CD14-positive monocyte (primary cell): ENCODE data around the gene IL6ST. TPM values are rescaled to one million over a fixed set of nuclear protein-coding genes. Genes with fewer than 3 reads are reported as not detected.
A peak's percentile ranks its signal among the peaks of the same experiment; 100 is the strongest.

Experiments
- DNase-seq, 3 donors: peaks; one replicate each; pipeline ENCODE4 v3.0.0-alpha.2; 2011 to 2022
- H2AFZ ChIP-seq: 2 replicates; pipeline ENCODE4 v1.6.0; 2012; ENCODE audit warnings: mild to moderate bottlenecking, low read depth, low read length, inconsistent platforms; ENCODE audit not compliant: insufficient read depth, poor library complexity, severe bottlenecking
- H3K27ac ChIP-seq, 2 donors: 1 replicate in 1 of 2; 2 replicates in 1 of 2; pipeline ENCODE4 v1.5.1; 2012 to 2013; ENCODE audit warnings: low read length in 2 of 2, control low read depth in 1 of 2, inconsistent platforms in 1 of 2, low read depth in 1 of 2, mild to moderate bottlenecking in 1 of 2
- H3K27me3 ChIP-seq, 2 donors: one replicate each; pipeline versions ENCODE4 v1.6.0 to v1.6.1; 2011 to 2013; ENCODE audit warnings: low read length in 2 of 2; ENCODE audit not compliant: control insufficient read depth in 2 of 2, insufficient read depth in 2 of 2
- H3K36me3 ChIP-seq, 2 donors: replicated peaks in 1 of 2; 1 replicate in 1 of 2; 2 replicates in 1 of 2; pipeline versions ENCODE4 v1.5.1 to v1.6.1; 2012 to 2013; ENCODE audit warnings: low read length in 2 of 2, control low read depth in 1 of 2, inconsistent platforms in 1 of 2, mild to moderate bottlenecking in 1 of 2; ENCODE audit not compliant: insufficient read depth in 2 of 2, control insufficient read depth in 1 of 2
- H3K4me1 ChIP-seq, 2 donors: 1 replicate in 1 of 2; 2 replicates in 1 of 2; pipeline versions ENCODE4 v1.5.1 to v1.6.1; 2012 to 2013; ENCODE audit warnings: low read length in 2 of 2, control low read depth in 1 of 2, inconsistent platforms in 1 of 2, mild to moderate bottlenecking in 1 of 2, moderate library complexity in 1 of 2; ENCODE audit not compliant: insufficient read depth in 2 of 2, control insufficient read depth in 1 of 2
- H3K4me2 ChIP-seq: replicated peaks from 2 replicates; pipeline ENCODE3; 2012; ENCODE audit warnings: low read length, moderate library complexity, mild to moderate bottlenecking; ENCODE audit not compliant: poor library complexity, severe bottlenecking; ENCODE audit errors: extremely low read depth
- H3K4me3 ChIP-seq, 3 experiments: fragments of 200-600 bp in 1 of 3; sonication (generic) in 1 of 3; replicated peaks in 1 of 3; 1 replicate in 2 of 3; 2 replicates in 1 of 3; pipeline ENCODE4 v1.5.1; 2011 to 2013; ENCODE audit warnings: low read length in 3 of 3, mild to moderate bottlenecking in 3 of 3, control low read depth in 2 of 3, low read depth in 2 of 3, inconsistent platforms in 1 of 3, moderate library complexity in 1 of 3
- H3K79me2 ChIP-seq: 2 replicates; pipeline ENCODE4 v1.6.0; 2012; ENCODE audit warnings: mild to moderate bottlenecking, control low read depth, inconsistent platforms, low read length, moderate library complexity; ENCODE audit not compliant: insufficient read depth
- H3K9ac ChIP-seq: 2 replicates; pipeline ENCODE4 v1.6.0; 2017; ENCODE audit warnings: low read length, mild to moderate bottlenecking; ENCODE audit not compliant: insufficient read depth, poor library complexity, severe bottlenecking
- H3K9me3 ChIP-seq, 2 donors: replicated peaks in 1 of 2; 1 replicate in 1 of 2; 2 replicates in 1 of 2; pipeline versions ENCODE4 v1.5.1 to v1.6.1; 2012 to 2013; ENCODE audit warnings: low read length in 2 of 2, control low read depth in 1 of 2; ENCODE audit not compliant: control insufficient read depth in 1 of 2, insufficient read depth in 1 of 2
- H4K20me1 ChIP-seq: 2 replicates; pipeline ENCODE4 v1.6.0; 2012; ENCODE audit warnings: mild to moderate bottlenecking, low read length, control low read depth, moderate library complexity; ENCODE audit not compliant: insufficient read depth
- H3K27ac Mint-ChIP-seq, 7 donors: one replicate each; pipeline ENCODE4 v1.8.0; 2020; ENCODE audit warnings: mild to moderate bottlenecking in 7 of 7, mixed read lengths in 7 of 7, moderate library complexity in 6 of 7, inconsistent platforms in 2 of 7
- H3K27me3 Mint-ChIP-seq, 3 donors: one replicate each; pipeline ENCODE4 v1.8.0; 2021 to 2022; ENCODE audit warnings: low read depth in 3 of 3, mild to moderate bottlenecking in 3 of 3, mixed read lengths in 3 of 3, moderate library complexity in 3 of 3, inconsistent platforms in 1 of 3
- H3K36me3 Mint-ChIP-seq, 2 donors: one replicate each; pipeline ENCODE4 v1.8.0; 2020; ENCODE audit warnings: mixed read lengths in 2 of 2, inconsistent platforms in 1 of 2, mild to moderate bottlenecking in 1 of 2
- H3K4me1 Mint-ChIP-seq: one replicate; pipeline ENCODE4 v1.8.0; 2020; ENCODE audit warnings: mild to moderate bottlenecking, mixed read lengths
- H3K4me3 Mint-ChIP-seq, 2 donors: one replicate each; pipeline ENCODE4 v1.8.0; 2020; ENCODE audit warnings: mild to moderate bottlenecking in 2 of 2, mixed read lengths in 2 of 2, moderate library complexity in 1 of 2
- H3K9me3 Mint-ChIP-seq, 7 donors: one replicate each; pipeline ENCODE4 v1.8.0; 2020 to 2022; ENCODE audit warnings: mixed read lengths in 7 of 7, mild to moderate bottlenecking in 6 of 7, moderate library complexity in 6 of 7, inconsistent platforms in 2 of 7
- CTCF ChIP-seq: fragments of 200-600 bp; IDR thresholded peaks from one replicate; pipeline ENCODE4 v1.8.0; 2022; ENCODE audit warnings: antibody characterized with exemption, mild to moderate bottlenecking
- WGBS: methylation state at CpG from one replicate; pipeline ENCODE4 v1.1.5; 2013; ENCODE audit warnings: missing lambda C conversion rate; ENCODE audit not compliant: insufficient coverage; 5-methylcytosine and 5-hydroxymethylcytosine counted together
- intact Hi-C, 2 donors: fragments of 100-400 bp; cut with micrococcal nuclease; formaldehyde crosslinking; loops; one replicate each; pipeline versions ENCODE4 v1.15.0 to v1.15.1; 2023
- polyA plus RNA-seq, 3 donors: library from polyadenylated mRNA; depleted of rRNA in 1 of 3; unstranded in 2 of 3; stranded (reverse) in 1 of 3; fragments of 300-500 nt in 2 of 3; fragments of >200 nt in 1 of 3; fragmentation: Illumina TruSeq in 2 of 3; gene quantifications; 1 replicate in 2 of 3; 2 replicates in 1 of 3; pipeline ENCODE4 v1.2.3, GENCODE V29; 2012 to 2021

Gene IL6ST
- polyA plus RNA-seq, 3 donors, result 22.1 to 28.7 (median 25.7) TPM

- no peak overlapping the region for H3K9ac ChIP-seq
- H3K27me3 Mint-ChIP-seq, result no peaks in the 10 kb centered on the region
- H4K20me1 ChIP-seq, result peaks cover 85% of the 10 kb centered on the region
- H3K4me3 Mint-ChIP-seq, result no peak overlapping the region
- no peak overlapping the region for H2AFZ ChIP-seq
- H3K27me3 ChIP-seq, result no peaks in the 10 kb centered on the region
- no peaks in the 10 kb centered on the region for H3K9me3 ChIP-seq
- H3K4me1 Mint-ChIP-seq, result no peaks in the 10 kb centered on the region
- TF ChIP-seq CTCF, result no peak
- no peak overlapping the region for H3K4me2 ChIP-seq
- no peak overlapping the region for H3K27ac Mint-ChIP-seq
- peaks cover 26% of the 10 kb centered on the region for H3K79me2 ChIP-seq
- DNase-seq, result no peak
- no peaks in the 10 kb centered on the region for H3K9me3 Mint-ChIP-seq
- no peaks in the 10 kb centered on the region for H3K4me1 ChIP-seq
- no peak overlapping the region for H3K27ac ChIP-seq
- intact Hi-C loops, result loop anchor here in 1 of 2 donors (10.0 kb wide), 1 partner anchor 919 kb away; no protein-coding TSS in a partner anchor
- H3K4me3 ChIP-seq, result no peak overlapping the region
- H3K36me3 Mint-ChIP-seq, result peaks cover 61 to 73% of the 10 kb centered on the region in 2 donors
- peaks cover 75 to 88% of the 10 kb centered on the region in 2 donors for H3K36me3 ChIP-seq
These were observed 28.5 kb downstream of the IL6ST start for GRCh38 chr5:55966284-55966683.

GRCh38 chr5:55965525-55965924 is 29.2 kb downstream of the IL6ST start:
- H3K27me3 Mint-ChIP-seq, result no peaks in the 10 kb centered on the region
- Histone ChIP-seq H3K27me3 (no peaks in the 10 kb centered on the region), H3K36me3 (peaks cover 80 to 88% of the 10 kb centered on the region in 2 donors), H3K9me3 (no peaks in the 10 kb centered on the region), H3K4me2 (no peak overlapping the region), H3K79me2 (peaks cover 21% of the 10 kb centered on the region), H2AFZ (no peak overlapping the region), H4K20me1 (peaks cover 85% of the 10 kb centered on the region), H3K9ac (no peak overlapping the region), H3K4me3 (no peak overlapping the region), H3K4me1 (no peaks in the 10 kb centered on the region), H3K27ac (no peak overlapping the region)
- H3K4me1 Mint-ChIP-seq, result no peaks in the 10 kb centered on the region
- DNase-seq, result no peak
- no peak for TF ChIP-seq CTCF
- H3K9me3 Mint-ChIP-seq, result no peaks in the 10 kb centered on the region
- intact Hi-C loops, result loop anchor here in 1 of 2 donors (10.0 kb wide), 1 partner anchor 919 kb away; no protein-coding TSS in a partner anchor
- WGBS, result no CpG with 5 or more reads among the region's 6 CpGs
- H3K27ac Mint-ChIP-seq, result peak overlapping the region in 1 of 7 donors; percentile 1
- H3K36me3 Mint-ChIP-seq, result peaks cover 62 to 74% of the 10 kb centered on the region in 2 donors
- H3K4me3 Mint-ChIP-seq, result no peak overlapping the region
